ENCODE data around the gene AOC2.

The AOC2 gene

GRCh38 chr17:42894283-42895184 lies 50.2 kb downstream of the AOC2 start:
- TF ChIP-seq MAX (IDR thresholded peaks at IDR 0.05): no peak
- TF ChIP-seq CEBPB (IDR thresholded peaks at IDR 0.05): no peak
- no peak for TF ChIP-seq RAD21 (IDR thresholded peaks at IDR 0.05; ENCODE audit: low read depth)
- no peak for TF ChIP-seq EGR1 (IDR thresholded peaks at IDR 0.05)
- no peak for TF ChIP-seq EP300 (IDR thresholded peaks at IDR 0.05; ENCODE audit: borderline replicate concordance)
- no peak for TF ChIP-seq TAF1 (IDR thresholded peaks at IDR 0.05; ENCODE audit: low read depth)
- TF ChIP-seq TEAD4 (IDR thresholded peaks at IDR 0.05): no peak
- TF ChIP-seq ZBTB7A (IDR thresholded peaks at IDR 0.05; ENCODE audit: low read depth): no peak
- TF ChIP-seq TCF12 (IDR thresholded peaks at IDR 0.05; ENCODE audit: low read depth): no peak

- TF ChIP-seq TCF12 (IDR thresholded peaks at IDR 0.05; ENCODE audit: low read depth) (no peak), TEAD4 (IDR thresholded peaks at IDR 0.05) (no peak), TAF1 (IDR thresholded peaks at IDR 0.05; ENCODE audit: low read depth) (no peak), EGR1 (IDR thresholded peaks at IDR 0.05) (no peak), CREB1 (IDR thresholded peaks at IDR 0.05; ENCODE audit: low read depth) (no peak), RAD21 (IDR thresholded peaks at IDR 0.05; ENCODE audit: low read depth) (no peak), ZBTB7A (IDR thresholded peaks at IDR 0.05; ENCODE audit: low read depth) (no peak), CEBPB (IDR thresholded peaks at IDR 0.05) (no peak), YY1 (IDR thresholded peaks at IDR 0.05; ENCODE audit: low read depth) (no peak), FOXM1 (IDR thresholded peaks at IDR 0.05; ENCODE audit: borderline replicate concordance, low read depth) (no peak), REST (IDR thresholded peaks at IDR 0.05; ENCODE audit: low read depth) (no peak), MAX (IDR thresholded peaks at IDR 0.05) (no peak), EP300 (IDR thresholded peaks at IDR 0.05; ENCODE audit: borderline replicate concordance) (no peak), NFIC (IDR thresholded peaks at IDR 0.05) (no peak), USF1 (IDR thresholded peaks at IDR 0.05) (no peak)
Measured at GRCh38 chr17:42895185-42895555, 50.8 kb downstream of the AOC2 start.

- TF ChIP-seq TAF1 (IDR thresholded peaks at IDR 0.05; ENCODE audit: low read depth) (no peak), CEBPB (IDR thresholded peaks at IDR 0.05) (no peak), YY1 (IDR thresholded peaks at IDR 0.05; ENCODE audit: low read depth) (no peak)
Measured at GRCh38 chr17:42898147-42898811, 53.9 kb downstream of the AOC2 start.
